ENCODE measurements around the gene GOLGA8F.
"Not testable (repeated sequence)": the region's sequence is repeated elsewhere in the genome, so short reads cannot be mapped to it uniquely, and the experiment has no call there.

Gene GOLGA8F, protein sequence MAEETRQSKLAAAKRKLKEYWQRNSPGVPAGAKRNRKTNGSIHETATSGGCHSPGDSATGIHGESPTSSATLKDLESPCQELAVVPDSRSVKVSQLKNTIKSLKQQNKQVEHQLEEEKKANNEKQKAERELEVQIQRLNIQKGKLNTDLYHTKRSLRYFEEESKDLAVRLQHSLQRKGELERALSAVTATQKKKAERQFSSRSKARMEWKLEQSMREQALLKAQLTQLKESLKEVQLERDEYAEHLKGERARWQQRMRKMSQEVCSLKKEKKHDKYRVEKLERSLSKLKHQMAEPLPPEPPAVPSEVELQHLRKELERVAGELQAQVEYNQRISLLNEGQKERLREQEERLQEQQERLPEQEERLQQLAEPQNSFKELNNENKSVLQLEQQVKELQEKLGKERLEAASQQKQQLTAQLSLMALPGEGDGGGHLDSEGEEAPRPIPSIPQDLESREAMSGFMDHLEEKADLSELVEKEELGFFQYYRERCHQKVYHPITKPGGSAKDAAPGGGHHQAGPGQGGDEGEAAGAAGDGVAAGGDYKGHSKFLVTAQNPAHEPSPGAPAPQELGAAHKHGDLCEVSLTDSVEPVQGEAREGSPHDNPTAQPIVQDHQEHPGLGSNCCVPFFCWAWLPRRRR

DNA sequence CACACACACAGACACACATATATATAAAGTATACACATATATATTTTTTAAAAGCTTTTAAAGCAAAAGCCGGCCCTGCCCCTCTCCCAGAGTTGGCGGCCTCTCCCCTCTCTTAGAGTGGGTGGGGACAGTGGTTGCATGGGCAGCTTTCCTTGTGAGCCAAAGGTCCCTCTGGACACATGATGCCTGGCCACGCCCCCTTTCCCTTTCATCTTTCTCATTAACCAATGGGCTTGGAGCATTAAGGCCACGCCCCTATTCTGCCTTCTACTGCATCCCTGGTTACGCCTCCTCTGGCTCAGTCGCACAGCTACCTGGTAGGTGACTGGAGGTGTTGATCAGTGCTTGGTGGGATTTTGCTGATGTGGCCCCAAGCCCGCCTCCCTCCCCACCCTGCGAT, at the start of gene GOLGA8F:
GOLGA8F (plus strand) TSS at position 301 of the 400 bp plus-strand sequence; CDS start at position 399, 98 bp downstream.
- not testable (repeated sequence) for DNase-seq (ENCODE audit: low read depth); H3K4me3 ChIP-seq (ENCODE audit: low read depth, low read length)

DNA sequence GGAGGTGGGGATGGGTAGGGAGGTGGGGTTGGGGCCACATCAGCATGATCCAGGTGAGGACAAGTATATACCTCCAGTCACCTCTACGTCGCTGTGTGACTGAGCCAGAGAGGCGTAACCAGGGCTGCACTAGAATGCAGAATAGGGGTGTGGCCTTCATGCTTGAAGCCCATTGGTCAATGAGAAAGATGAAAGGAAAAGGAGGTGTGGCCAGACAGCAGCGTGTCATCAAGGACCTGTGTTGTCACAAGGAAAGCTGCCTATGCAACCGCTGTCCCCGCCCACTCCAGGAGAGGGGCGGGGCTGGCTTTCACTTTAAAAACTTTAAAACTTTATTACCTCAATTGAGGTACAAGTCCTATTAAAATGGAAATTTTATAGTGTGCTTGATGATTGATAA, 20.5 kb upstream of the GOLGA8F start, which contains the start of gene GOLGA6L24:
GOLGA6L24 (minus strand) TSS at position 101 of the 400 bp plus-strand sequence; CDS start at position 40, 61 bp downstream.
- DNase-seq (ENCODE audit: low read depth): not testable (repeated sequence)

DNA sequence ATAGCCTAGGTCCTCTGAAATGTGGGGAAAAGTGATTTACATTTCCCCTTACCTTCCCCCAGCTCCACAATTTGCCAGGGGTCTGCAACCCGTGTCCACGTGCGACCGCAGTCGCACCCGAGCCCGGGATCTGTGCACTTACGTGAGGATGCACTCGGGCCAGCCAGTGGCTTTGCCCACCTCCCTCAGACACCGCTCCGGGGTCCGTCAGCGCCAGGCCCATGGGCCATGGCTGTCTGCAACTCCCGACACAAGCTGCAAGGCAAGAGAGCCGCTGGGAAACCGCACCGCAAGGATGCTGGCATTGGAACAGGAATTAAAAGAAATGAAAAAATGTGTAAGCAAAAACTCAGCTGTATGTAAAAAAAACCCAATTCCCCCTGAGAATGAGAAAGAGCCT, 13.0 kb upstream of the GOLGA8F start:
- not testable (repeated sequence) for DNase-seq (ENCODE audit: low read depth); H3K4me3 ChIP-seq (ENCODE audit: low read depth, low read length)

More for the DNA sequence above, 20.5 kb upstream of the GOLGA8F start, which contains the start of gene GOLGA6L24:
- H3K4me3 ChIP-seq (ENCODE audit: low read depth, low read length): not testable (repeated sequence)

DNA sequence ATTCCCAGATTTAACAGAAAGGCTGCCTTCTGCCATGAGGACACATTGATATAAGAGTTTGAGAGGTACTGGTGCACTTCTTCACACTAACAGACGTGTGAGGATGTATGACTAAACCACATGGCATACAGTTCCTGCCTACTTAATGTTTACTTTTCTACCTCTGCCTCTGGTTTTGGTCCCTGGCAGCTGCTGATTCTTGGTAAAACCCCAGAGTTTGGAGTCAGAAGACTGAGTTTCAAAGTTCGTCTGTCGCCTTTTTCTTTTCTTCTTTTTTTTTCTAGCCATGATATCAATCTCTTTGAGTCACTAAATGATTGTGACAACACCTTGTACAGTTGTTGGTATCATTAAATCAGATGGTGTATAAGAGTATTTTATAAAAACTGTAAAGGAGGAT, 1.6 kb downstream of the GOLGA8F start:
- H3K4me3 ChIP-seq (ENCODE audit: low read depth, low read length): not testable (repeated sequence)

DNA sequence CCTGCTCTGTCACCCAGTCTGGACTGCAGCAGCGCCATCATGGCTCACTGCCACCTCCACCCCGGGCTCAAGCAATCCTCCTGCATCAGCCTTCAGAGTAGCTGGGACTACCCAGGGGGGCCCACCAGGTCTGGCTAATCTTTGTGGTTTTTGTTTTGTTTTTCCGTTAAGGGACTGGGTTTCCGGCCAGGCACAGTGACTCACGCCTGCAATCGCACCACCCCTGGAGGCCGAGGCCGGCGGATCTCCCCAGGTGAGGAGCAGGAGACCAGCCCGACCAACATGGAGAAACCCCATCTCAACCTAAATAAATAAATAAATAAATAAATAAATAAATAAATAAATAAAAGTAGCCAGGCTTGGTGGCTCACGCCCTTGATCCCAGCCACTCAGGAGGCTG, 17.6 kb downstream of the GOLGA8F start:
- not testable (repeated sequence) for H3K4me3 ChIP-seq (ENCODE audit: low read depth, low read length); DNase-seq (ENCODE audit: low read depth)

More for the DNA sequence above, 1.6 kb downstream of the GOLGA8F start:
- DNase-seq (ENCODE audit: low read depth): not testable (repeated sequence)

DNA sequence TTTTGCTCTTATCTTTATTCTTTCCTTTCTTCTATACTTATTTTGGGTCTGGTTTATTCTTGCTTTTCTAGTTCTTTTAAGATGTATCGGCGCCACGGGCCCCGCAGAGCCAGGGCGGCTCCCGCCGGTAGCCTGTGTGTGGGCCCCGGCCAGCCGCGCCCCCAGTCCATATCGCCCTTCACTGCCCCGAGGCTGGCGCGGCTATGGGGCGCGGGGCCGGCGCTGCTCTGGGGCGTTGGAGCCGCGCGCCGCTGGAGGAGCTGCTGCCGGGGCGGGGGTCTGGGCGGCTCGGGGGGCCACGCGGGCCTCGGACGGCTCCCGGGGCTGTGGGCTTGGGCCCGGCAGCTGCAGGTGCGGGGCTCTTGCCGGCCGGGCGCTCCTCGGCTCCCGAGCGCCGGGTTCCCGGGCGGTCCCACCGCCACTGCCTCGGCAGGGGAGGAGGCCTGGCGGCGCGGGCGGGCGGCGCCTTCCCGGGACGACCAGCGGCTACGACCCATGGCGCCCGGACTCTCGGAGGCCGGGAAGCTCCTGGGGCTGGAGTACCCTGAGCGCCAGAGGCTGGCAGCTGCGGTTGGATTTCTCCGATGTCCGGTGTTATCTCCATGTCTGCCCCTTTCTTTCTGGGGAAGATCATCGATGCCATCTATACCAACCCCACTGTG, 24.4 kb downstream of the GOLGA8F start:
- not testable (repeated sequence) for DNase-seq (ENCODE audit: low read depth)

DNA sequence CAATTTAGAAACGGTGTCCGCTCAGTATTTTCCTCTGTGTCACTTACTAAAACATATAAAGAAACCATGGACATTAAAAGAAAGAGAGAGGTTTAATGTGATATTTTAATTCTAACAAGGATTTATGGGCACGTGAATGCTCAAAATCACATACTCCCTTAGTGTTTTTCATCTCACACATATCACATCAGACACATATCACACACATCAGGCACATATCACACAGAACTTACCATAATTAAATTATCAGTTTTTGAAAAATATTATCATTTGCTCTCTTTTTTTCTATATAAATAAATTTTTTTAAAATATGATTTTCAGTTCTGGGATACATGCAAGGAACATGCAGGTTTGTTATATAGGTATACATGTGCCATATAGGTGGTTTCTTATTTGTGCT, 42.0 kb downstream of the GOLGA8F start:
- not testable (repeated sequence) for DNase-seq (ENCODE audit: low read depth); H3K4me3 ChIP-seq (ENCODE audit: low read depth, low read length)

More for the DNA sequence above, 24.4 kb downstream of the GOLGA8F start:
- not testable (repeated sequence) for H3K4me3 ChIP-seq (ENCODE audit: low read depth, low read length)

DNA sequence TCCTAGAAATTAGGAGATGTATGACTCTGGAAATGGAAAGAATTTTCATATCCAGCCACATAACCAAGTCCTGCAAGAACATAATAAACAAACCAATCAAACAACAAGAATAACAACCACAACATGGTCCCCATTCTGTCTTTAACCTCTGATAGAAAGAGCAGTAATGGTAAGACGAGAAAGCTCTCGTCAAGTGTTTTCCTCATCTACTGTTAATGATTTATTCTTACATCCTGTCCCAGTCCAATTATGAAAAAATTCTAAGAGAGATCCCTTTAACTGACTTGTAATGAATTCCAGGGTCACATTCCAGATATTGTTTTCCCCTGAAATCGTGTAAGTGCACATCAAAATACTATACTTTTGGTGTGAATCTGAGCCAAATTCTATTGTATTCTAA, 57.1 kb downstream of the GOLGA8F start:
- not testable (repeated sequence) for H3K4me3 ChIP-seq (ENCODE audit: low read depth, low read length); DNase-seq (ENCODE audit: low read depth)
